HG03135 (cell line): ENCODE measurements around the gene PROCA1.

Source experiments
- ATAC-seq: cut with Tn5 transposase; IDR thresholded peaks from one replicate; pipeline ENCODE4 v1.9.1; 2021; ENCODE audit warnings: mild to moderate bottlenecking, moderate library complexity; ENCODE audit not compliant: unreplicated experiment

Gene PROCA1

GRCh38 chr17:28711723-28712031 lies at the start of gene PROCA1:
Gene PROCA1, minus strand, starts transcription at chr17:28711888. Its CDS starts 228 bp downstream, at chr17:28711660.
- peak; percentile 15 for ATAC-seq

GRCh38 chr17:28760601-28761562 lies 49.2 kb upstream of the PROCA1 start:
- ATAC-seq, result no peak

GRCh38 chr17:28759256-28759865 lies 47.7 kb upstream of the PROCA1 start:
- ATAC-seq, result no peak

GRCh38 chr17:28758411-28759121 lies 46.9 kb upstream of the PROCA1 start:
- no peak for ATAC-seq

GRCh38 chr17:28756049-28756804 lies 44.5 kb upstream of the PROCA1 start:
- ATAC-seq, result no peak

- no peak for ATAC-seq
Measured at GRCh38 chr17:28755486-28755885, 43.8 kb upstream of the PROCA1 start.

- no peak for ATAC-seq
Measured at GRCh38 chr17:28751600-28752366, 40.1 kb upstream of the PROCA1 start.

GRCh38 chr17:28750178-28751047 lies 38.7 kb upstream of the PROCA1 start:
- ATAC-seq, result peak; percentile 50

- no peak for ATAC-seq
Measured at GRCh38 chr17:28749516-28750177, 38.0 kb upstream of the PROCA1 start.

GRCh38 chr17:28748852-28749515 lies 37.3 kb upstream of the PROCA1 start:
- ATAC-seq, result no peak

GRCh38 chr17:28747801-28748750 lies 36.4 kb upstream of the PROCA1 start:
- ATAC-seq, result no peak

GRCh38 chr17:28747051-28747691 lies 35.5 kb upstream of the PROCA1 start:
- no peak for ATAC-seq

GRCh38 chr17:28746611-28747050 lies 34.9 kb upstream of the PROCA1 start:
- no peak for ATAC-seq

GRCh38 chr17:28745786-28746411 lies 34.2 kb upstream of the PROCA1 start:
- ATAC-seq, result no peak

GRCh38 chr17:28744972-28745785 lies 33.5 kb upstream of the PROCA1 start:
- ATAC-seq, result no peak
